HEK293 (cell line): Measurements from ENCODE around the gene APOO.

Source experiments
- CTCF ChIA-PET: fragments of 350-600 bp; formaldehyde crosslinking; extraction: SDS; loops from one replicate; lab custom pipeline; 2021; ENCODE audit warnings: antibody characterized with exemption; lab: Yijun Ruan, JAX
- POLR2A ChIA-PET: fragments of 300-600 bp; formaldehyde crosslinking; extraction: SDS; loops from one replicate; lab custom pipeline; 2020; ENCODE audit warnings: antibody characterized with exemption, inconsistent platforms; lab: Yijun Ruan, JAX
- H3K27ac ChIP-seq: fragments of 200-500 bp; sonication (Bioruptor generic); 2 replicates; pipeline ENCODE4 v1.5.1; 2014; ENCODE audit warnings: low read depth, low read length, control low read depth, inconsistent platforms; ENCODE audit errors: extremely low read depth
- H3K36me3 ChIP-seq, 2 experiments: fragments of 200-500 bp in 1 of 2; sonication (Bioruptor generic) in 1 of 2; 1 replicate in 1 of 2; 2 replicates in 1 of 2; pipeline ENCODE4 v1.5.1; 2014 to 2017; ENCODE audit warnings: inconsistent platforms in 2 of 2, low read length in 2 of 2; ENCODE audit not compliant: control insufficient read depth in 2 of 2, insufficient read depth in 1 of 2
- H3K4me1 ChIP-seq: fragments of 200-500 bp; sonication (Bioruptor generic); 2 replicates; pipeline ENCODE4 v1.5.1; 2014; ENCODE audit warnings: mild to moderate bottlenecking, low read length, inconsistent platforms; ENCODE audit not compliant: control insufficient read depth, insufficient read depth
- H3K4me3 ChIP-seq: 2 replicates; pipeline ENCODE4 v1.5.1; 2011; ENCODE audit warnings: low read depth, mild to moderate bottlenecking, control low read depth, low read length, moderate library complexity
- H3K9me3 ChIP-seq: fragments of 200-500 bp; sonication (Bioruptor generic); 2 replicates; pipeline ENCODE4 v1.5.1; 2014; ENCODE audit warnings: low read depth, low read length, inconsistent platforms; ENCODE audit not compliant: control insufficient read depth, insufficient read depth
- GFI1B ChIP-seq: fragments of 450-650 bp; formaldehyde crosslinking; IDR thresholded peaks from 2 replicates; pipeline ENCODE4 v1.5.1; 2016; ENCODE audit warnings: missing biosample characterization, missing genetic modification characterization
- KLF10 ChIP-seq: fragments of 450-650 bp; IDR thresholded peaks from 2 replicates; pipeline ENCODE4 v1.5.1; 2018; ENCODE audit warnings: missing biosample characterization, mild to moderate bottlenecking, missing genetic modification characterization
- WT1 ChIP-seq: fragments of 450-650 bp; formaldehyde crosslinking; IDR thresholded peaks from 2 replicates; pipeline ENCODE4 v1.5.1; 2016; ENCODE audit warnings: missing biosample characterization, missing genetic modification characterization
- ZNF112 ChIP-seq: fragments of 450-650 bp; formaldehyde crosslinking; IDR thresholded peaks from 2 replicates; pipeline ENCODE4 v1.5.0; 2017; ENCODE audit warnings: missing biosample characterization, missing genetic modification characterization
- ZNF140 ChIP-seq: fragments of 450-650 bp; formaldehyde crosslinking; IDR thresholded peaks from 2 replicates; pipeline ENCODE4 v1.5.1; 2016; ENCODE audit warnings: missing biosample characterization, missing genetic modification characterization
- ZNF175 ChIP-seq: fragments of 450-650 bp; formaldehyde crosslinking; IDR thresholded peaks from 2 replicates; pipeline ENCODE4 v1.5.1; 2016; ENCODE audit warnings: missing biosample characterization, missing genetic modification characterization
- ZNF335 ChIP-seq: fragments of 450-650 bp; formaldehyde crosslinking; conservative IDR thresholded peaks from 2 replicates; pipeline ENCODE4 v1.5.1; 2016; ENCODE audit warnings: missing biosample characterization, missing genetic modification characterization
- ZNF544 ChIP-seq: fragments of 450-650 bp; formaldehyde crosslinking; IDR thresholded peaks from 2 replicates; pipeline ENCODE4 v1.5.0; 2017; ENCODE audit warnings: missing biosample characterization, missing genetic modification characterization
- ZNF596 ChIP-seq: fragments of 450-650 bp; IDR thresholded peaks from 2 replicates; pipeline ENCODE4 v1.5.0; 2018; ENCODE audit warnings: missing biosample characterization, mild to moderate bottlenecking, missing genetic modification characterization, moderate library complexity
- ZNF629 ChIP-seq: fragments of 450-650 bp; formaldehyde crosslinking; IDR thresholded peaks from 2 replicates; pipeline ENCODE4 v1.5.1; 2017; ENCODE audit warnings: missing biosample characterization, missing genetic modification characterization
- ZNF76 ChIP-seq: fragments of 450-650 bp; formaldehyde crosslinking; IDR thresholded peaks from 2 replicates; pipeline ENCODE4; 2016; ENCODE audit warnings: low read depth, missing biosample characterization, missing genetic modification characterization, borderline replicate concordance
- ZNF776 ChIP-seq: fragments of 450-650 bp; formaldehyde crosslinking; IDR thresholded peaks from 2 replicates; pipeline ENCODE4 v1.5.0; 2017; ENCODE audit warnings: missing biosample characterization, missing genetic modification characterization, borderline replicate concordance
- ZNF837 ChIP-seq: fragments of 450-650 bp; formaldehyde crosslinking; IDR thresholded peaks from 2 replicates; pipeline ENCODE4 v1.5.1; 2016; ENCODE audit warnings: missing biosample characterization, missing genetic modification characterization
- ZXDB ChIP-seq: fragments of 450-650 bp; formaldehyde crosslinking; IDR thresholded peaks from 2 replicates; pipeline ENCODE4 v1.5.1; 2016; ENCODE audit warnings: missing biosample characterization, missing genetic modification characterization
- TF ChIP-seq, protein P1 (sequence below): fragments of 450-650 bp; formaldehyde crosslinking; IDR thresholded peaks from 2 replicates; pipeline ENCODE4 v1.5.1; 2016; ENCODE audit warnings: missing biosample characterization, missing genetic modification characterization, borderline replicate concordance
- TF ChIP-seq, protein P2 (sequence below): fragments of 450-650 bp; formaldehyde crosslinking; IDR thresholded peaks from 2 replicates; pipeline ENCODE4 v1.5.1; 2016; ENCODE audit warnings: missing biosample characterization, missing genetic modification characterization
- TF ChIP-seq, protein P3 (sequence below): fragments of 450-650 bp; formaldehyde crosslinking; IDR thresholded peaks from 2 replicates; pipeline ENCODE4 v1.5.1; 2016; ENCODE audit warnings: missing biosample characterization, missing genetic modification characterization
- TF ChIP-seq, protein P4 (sequence below): fragments of 450-650 bp; formaldehyde crosslinking; IDR thresholded peaks from 2 replicates; pipeline ENCODE4 v1.5.1; 2016; ENCODE audit warnings: missing biosample characterization, missing genetic modification characterization, low read depth

APOO gene

DNA sequence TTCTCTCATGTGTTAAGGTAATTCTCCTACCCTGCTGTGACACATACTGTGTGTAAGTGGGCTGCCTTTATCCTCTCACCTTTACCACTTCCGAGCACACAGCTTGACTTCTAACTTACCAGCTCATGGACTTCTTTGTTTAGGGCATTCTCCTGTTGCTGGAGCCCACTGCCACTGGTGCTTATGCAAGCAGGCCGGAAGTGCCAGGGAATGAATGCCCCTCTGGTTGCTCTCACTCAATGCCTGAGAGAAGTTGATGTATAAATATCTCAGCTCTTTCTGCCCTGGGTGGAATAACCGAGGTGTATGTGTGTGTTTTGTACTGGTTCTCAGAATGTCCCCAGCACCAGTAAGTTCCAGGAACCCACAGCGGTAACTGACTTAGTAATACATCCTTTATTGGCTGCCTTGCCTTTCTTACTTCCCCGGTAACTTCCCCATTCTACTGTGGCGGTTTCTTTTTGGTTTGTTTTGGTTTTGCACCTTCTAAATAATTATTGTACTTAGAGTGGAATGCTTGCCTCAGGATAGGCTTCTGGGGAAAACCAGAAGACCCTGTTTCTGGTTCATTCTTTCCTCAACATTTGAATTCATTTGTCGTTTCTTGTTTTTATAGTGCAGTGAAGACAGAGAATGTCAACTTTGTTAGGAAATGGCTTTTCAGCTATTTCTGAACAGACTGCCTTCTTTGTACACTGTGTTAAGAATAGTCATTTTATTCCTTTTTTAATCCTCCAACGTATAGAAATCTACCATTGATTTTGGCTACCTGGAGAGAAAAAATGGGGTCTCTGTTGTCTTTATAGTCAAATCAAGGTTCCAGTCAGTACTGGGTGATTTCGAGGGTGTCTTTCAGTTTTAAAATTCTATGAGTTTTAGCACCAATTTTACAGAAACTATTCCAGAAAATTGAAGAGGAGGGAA, 45.5 kb upstream of the APOO start (continued):
- TF ChIP-seq, protein P1, sequence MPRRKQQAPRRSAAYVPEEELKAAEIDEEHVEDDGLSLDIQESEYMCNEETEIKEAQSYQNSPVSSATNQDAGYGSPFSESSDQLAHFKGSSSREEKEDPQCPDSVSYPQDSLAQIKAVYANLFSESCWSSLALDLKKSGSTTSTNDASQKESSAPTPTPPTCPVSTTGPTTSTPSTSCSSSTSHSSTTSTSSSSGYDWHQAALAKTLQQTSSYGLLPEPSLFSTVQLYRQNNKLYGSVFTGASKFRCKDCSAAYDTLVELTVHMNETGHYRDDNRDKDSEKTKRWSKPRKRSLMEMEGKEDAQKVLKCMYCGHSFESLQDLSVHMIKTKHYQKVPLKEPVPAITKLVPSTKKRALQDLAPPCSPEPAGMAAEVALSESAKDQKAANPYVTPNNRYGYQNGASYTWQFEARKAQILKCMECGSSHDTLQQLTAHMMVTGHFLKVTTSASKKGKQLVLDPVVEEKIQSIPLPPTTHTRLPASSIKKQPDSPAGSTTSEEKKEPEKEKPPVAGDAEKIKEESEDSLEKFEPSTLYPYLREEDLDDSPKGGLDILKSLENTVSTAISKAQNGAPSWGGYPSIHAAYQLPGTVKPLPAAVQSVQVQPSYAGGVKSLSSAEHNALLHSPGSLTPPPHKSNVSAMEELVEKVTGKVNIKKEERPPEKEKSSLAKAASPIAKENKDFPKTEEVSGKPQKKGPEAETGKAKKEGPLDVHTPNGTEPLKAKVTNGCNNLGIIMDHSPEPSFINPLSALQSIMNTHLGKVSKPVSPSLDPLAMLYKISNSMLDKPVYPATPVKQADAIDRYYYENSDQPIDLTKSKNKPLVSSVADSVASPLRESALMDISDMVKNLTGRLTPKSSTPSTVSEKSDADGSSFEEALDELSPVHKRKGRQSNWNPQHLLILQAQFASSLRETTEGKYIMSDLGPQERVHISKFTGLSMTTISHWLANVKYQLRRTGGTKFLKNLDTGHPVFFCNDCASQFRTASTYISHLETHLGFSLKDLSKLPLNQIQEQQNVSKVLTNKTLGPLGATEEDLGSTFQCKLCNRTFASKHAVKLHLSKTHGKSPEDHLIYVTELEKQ, result no peak

DNA sequence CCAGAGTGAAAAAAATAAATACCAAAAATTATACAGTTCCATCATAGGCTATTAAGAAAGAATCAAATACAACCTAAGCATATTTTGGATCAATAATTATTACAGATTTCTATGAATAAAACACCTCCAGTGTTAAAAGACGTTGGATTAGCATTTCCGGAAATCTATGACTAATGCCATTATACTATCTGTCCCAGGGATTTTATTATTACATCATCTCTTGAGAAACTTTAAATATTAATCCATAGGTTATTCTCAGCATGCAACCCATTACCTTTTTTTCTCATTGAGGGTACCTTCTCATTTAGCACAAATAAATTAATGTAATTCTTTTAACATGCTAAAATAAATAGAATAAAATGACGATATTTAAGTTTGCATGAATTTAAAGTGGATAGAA, 44.7 kb upstream of the APOO start:
- CTCF ChIA-PET, result interaction anchor here (0.6 kb wide), 1 partner anchor 50 kb away, joined by 4 read pairs; no protein-coding TSS in a partner anchor
- H3K4me1 ChIP-seq, result no peaks in the 10 kb centered on the region
- no peak overlapping the region for H3K27ac ChIP-seq
- no peaks in the 10 kb centered on the region for H3K36me3 ChIP-seq
- no peak for TF ChIP-seq ZNF629 (tag by site-specific recombination)
- TF ChIP-seq, protein P2, sequence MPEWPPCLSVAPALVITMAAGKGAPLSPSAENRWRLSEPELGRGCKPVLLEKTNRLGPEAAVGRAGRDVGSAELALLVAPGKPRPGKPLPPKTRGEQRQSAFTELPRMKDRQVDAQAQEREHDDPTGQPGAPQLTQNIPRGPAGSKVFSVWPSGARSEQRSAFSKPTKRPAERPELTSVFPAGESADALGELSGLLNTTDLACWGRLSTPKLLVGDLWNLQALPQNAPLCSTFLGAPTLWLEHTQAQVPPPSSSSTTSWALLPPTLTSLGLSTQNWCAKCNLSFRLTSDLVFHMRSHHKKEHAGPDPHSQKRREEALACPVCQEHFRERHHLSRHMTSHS, result no peak
- TF ChIP-seq ZNF596 (tag by site-specific recombination), result no peak
- no peak for TF ChIP-seq ZNF335 (tag by site-specific recombination)
- TF ChIP-seq ZNF112 (tag by site-specific recombination), result no peak
- no peak for TF ChIP-seq WT1 (tag by site-specific recombination)
- no peak for TF ChIP-seq ZNF544
- TF ChIP-seq ZNF837 (tag by site-specific recombination), result no peak
- TF ChIP-seq, protein P3, sequence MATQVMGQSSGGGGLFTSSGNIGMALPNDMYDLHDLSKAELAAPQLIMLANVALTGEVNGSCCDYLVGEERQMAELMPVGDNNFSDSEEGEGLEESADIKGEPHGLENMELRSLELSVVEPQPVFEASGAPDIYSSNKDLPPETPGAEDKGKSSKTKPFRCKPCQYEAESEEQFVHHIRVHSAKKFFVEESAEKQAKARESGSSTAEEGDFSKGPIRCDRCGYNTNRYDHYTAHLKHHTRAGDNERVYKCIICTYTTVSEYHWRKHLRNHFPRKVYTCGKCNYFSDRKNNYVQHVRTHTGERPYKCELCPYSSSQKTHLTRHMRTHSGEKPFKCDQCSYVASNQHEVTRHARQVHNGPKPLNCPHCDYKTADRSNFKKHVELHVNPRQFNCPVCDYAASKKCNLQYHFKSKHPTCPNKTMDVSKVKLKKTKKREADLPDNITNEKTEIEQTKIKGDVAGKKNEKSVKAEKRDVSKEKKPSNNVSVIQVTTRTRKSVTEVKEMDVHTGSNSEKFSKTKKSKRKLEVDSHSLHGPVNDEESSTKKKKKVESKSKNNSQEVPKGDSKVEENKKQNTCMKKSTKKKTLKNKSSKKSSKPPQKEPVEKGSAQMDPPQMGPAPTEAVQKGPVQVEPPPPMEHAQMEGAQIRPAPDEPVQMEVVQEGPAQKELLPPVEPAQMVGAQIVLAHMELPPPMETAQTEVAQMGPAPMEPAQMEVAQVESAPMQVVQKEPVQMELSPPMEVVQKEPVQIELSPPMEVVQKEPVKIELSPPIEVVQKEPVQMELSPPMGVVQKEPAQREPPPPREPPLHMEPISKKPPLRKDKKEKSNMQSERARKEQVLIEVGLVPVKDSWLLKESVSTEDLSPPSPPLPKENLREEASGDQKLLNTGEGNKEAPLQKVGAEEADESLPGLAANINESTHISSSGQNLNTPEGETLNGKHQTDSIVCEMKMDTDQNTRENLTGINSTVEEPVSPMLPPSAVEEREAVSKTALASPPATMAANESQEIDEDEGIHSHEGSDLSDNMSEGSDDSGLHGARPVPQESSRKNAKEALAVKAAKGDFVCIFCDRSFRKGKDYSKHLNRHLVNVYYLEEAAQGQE (tag by site-specific recombination), result no peak
- TF ChIP-seq, protein P4, sequence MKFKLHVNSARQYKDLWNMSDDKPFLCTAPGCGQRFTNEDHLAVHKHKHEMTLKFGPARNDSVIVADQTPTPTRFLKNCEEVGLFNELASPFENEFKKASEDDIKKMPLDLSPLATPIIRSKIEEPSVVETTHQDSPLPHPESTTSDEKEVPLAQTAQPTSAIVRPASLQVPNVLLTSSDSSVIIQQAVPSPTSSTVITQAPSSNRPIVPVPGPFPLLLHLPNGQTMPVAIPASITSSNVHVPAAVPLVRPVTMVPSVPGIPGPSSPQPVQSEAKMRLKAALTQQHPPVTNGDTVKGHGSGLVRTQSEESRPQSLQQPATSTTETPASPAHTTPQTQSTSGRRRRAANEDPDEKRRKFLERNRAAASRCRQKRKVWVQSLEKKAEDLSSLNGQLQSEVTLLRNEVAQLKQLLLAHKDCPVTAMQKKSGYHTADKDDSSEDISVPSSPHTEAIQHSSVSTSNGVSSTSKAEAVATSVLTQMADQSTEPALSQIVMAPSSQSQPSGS, result peak; percentile 61; the same call in 1 of the 2 replicates
- TF ChIP-seq ZNF140 (tag by site-specific recombination), result no peak
- no peak for TF ChIP-seq ZXDB (tag by site-specific recombination)
- no peak for TF ChIP-seq ZNF776 (tag by site-specific recombination)
- no peak for TF ChIP-seq GFI1B (tag by site-specific recombination)
- no peak for TF ChIP-seq ZNF175 (tag by site-specific recombination)
- TF ChIP-seq KLF10 (tag by site-specific recombination), result 0 out of 2 replicates have a peak, but pooled peaks have one; percentile 8
- TF ChIP-seq ZNF76 (tag by site-specific recombination), result no peak
- POLR2A ChIA-PET, result no interaction called here
- no peak overlapping the region for H3K4me3 ChIP-seq
- H3K9me3 ChIP-seq, result no peaks in the 10 kb centered on the region
